ENCODE data around the gene B4GALT5.

The B4GALT5 gene

GRCh38 chr20:49701916-49702315, 11.8 kb downstream of the B4GALT5 start:
- Histone ChIP-seq H4K20me1 (ENCODE audit: insufficient read depth) (peaks cover 26% of the 10 kb centered on the region), H3K4me2 (peak overlapping the region; percentile 19; the same call in 1 of the 2 replicates), H3K9ac (no peak overlapping the region), H3K27ac (no peak overlapping the region), H3K4me3 (IDR thresholded peaks at IDR 0.05; ENCODE audit: insufficient read depth, low read depth, low read length) (no peak overlapping the region), H3K36me3 (ENCODE audit: insufficient read depth) (no peaks in the 10 kb centered on the region), H2AFZ (ENCODE audit: low read depth) (no peak overlapping the region), H3K27me3 (ENCODE audit: insufficient read depth, low read depth) (no peaks in the 10 kb centered on the region), H3K79me2 (ENCODE audit: insufficient read depth, low read depth) (peaks cover 66% of the 10 kb centered on the region; the same call in 1 of the 2 replicates), H3K4me1 (ENCODE audit: low read depth, poor library complexity, severe bottlenecking) (peaks cover 84% of the 10 kb centered on the region)
- TF ChIP-seq CTCF (conservative IDR thresholded peaks at IDR 0.05; ENCODE audit: low read depth, low read length): no peak

- Histone ChIP-seq H3K9ac (no peak overlapping the region), H3K4me2 (peak overlapping the region; percentile 19; the same call in 1 of the 2 replicates), H4K20me1 (ENCODE audit: insufficient read depth) (peaks cover 30% of the 10 kb centered on the region), H2AFZ (ENCODE audit: low read depth) (no peak overlapping the region), H3K27ac (no peak overlapping the region), H3K79me2 (ENCODE audit: insufficient read depth, low read depth) (peaks cover 72% of the 10 kb centered on the region; the same call in 1 of the 2 replicates), H3K27me3 (ENCODE audit: insufficient read depth, low read depth) (no peaks in the 10 kb centered on the region), H3K36me3 (ENCODE audit: insufficient read depth) (no peaks in the 10 kb centered on the region), H3K4me3 (IDR thresholded peaks at IDR 0.05; ENCODE audit: insufficient read depth, low read depth, low read length) (no peak overlapping the region), H3K4me1 (ENCODE audit: low read depth, poor library complexity, severe bottlenecking) (peaks cover 84% of the 10 kb centered on the region)
- no peak for TF ChIP-seq CTCF (conservative IDR thresholded peaks at IDR 0.05; ENCODE audit: low read depth, low read length)
These were observed 12.4 kb downstream of the B4GALT5 start for GRCh38 chr20:49701241-49701790.

- Histone ChIP-seq H3K79me2 (ENCODE audit: insufficient read depth, low read depth) (peaks cover 78% of the 10 kb centered on the region), H4K20me1 (ENCODE audit: insufficient read depth) (peaks cover 34% of the 10 kb centered on the region), H2AFZ (ENCODE audit: low read depth) (no peak overlapping the region), H3K4me1 (ENCODE audit: low read depth, poor library complexity, severe bottlenecking) (peaks cover 84% of the 10 kb centered on the region), H3K4me3 (IDR thresholded peaks at IDR 0.05; ENCODE audit: insufficient read depth, low read depth, low read length) (no peak overlapping the region), H3K36me3 (ENCODE audit: insufficient read depth) (no peaks in the 10 kb centered on the region), H3K27ac (no peak overlapping the region), H3K9ac (no peak overlapping the region), H3K4me2 (peak overlapping the region; percentile 19; the same call in 1 of the 2 replicates), H3K27me3 (ENCODE audit: insufficient read depth, low read depth) (no peaks in the 10 kb centered on the region)
- no peak for TF ChIP-seq CTCF (conservative IDR thresholded peaks at IDR 0.05; ENCODE audit: low read depth, low read length)
These were observed 13.1 kb downstream of the B4GALT5 start for GRCh38 chr20:49700411-49701185.

GRCh38 chr20:49699200-49699992, 14.3 kb downstream of the B4GALT5 start:
- Histone ChIP-seq H4K20me1 (ENCODE audit: insufficient read depth) (peaks cover 34% of the 10 kb centered on the region), H2AFZ (ENCODE audit: low read depth) (no peak overlapping the region), H3K27ac (no peak overlapping the region), H3K4me2 (peak overlapping the region; percentile 57), H3K9ac (no peak overlapping the region), H3K4me1 (ENCODE audit: low read depth, poor library complexity, severe bottlenecking) (peaks cover 85% of the 10 kb centered on the region), H3K36me3 (ENCODE audit: insufficient read depth) (no peaks in the 10 kb centered on the region), H3K4me3 (IDR thresholded peaks at IDR 0.05; ENCODE audit: insufficient read depth, low read depth, low read length) (no peak overlapping the region), H3K27me3 (ENCODE audit: insufficient read depth, low read depth) (no peaks in the 10 kb centered on the region), H3K79me2 (ENCODE audit: insufficient read depth, low read depth) (peaks cover 88% of the 10 kb centered on the region)
- TF ChIP-seq CTCF (conservative IDR thresholded peaks at IDR 0.05; ENCODE audit: low read depth, low read length): no peak

Data from KMS-11 (cell line).